ENCODE results near the gene EIF4B.

GRCh38 chr12:52984136-52984535 lies 22.1 kb upstream of the EIF4B start:
- TF ChIP-seq BRCA1 (IDR thresholded peaks at IDR 0.05) (no peak), BRCA1 (CRISPR knock-in tag; IDR thresholded peaks at IDR 0.05) (no peak), CEBPB (tag; IDR thresholded peaks at IDR 0.05) (no peak), ZNF707 (CRISPR knock-in tag; conservative IDR thresholded peaks at IDR 0.05) (no peak), USF2 (CRISPR knock-in tag; IDR thresholded peaks at IDR 0.05) (no peak), NFE2L1 (tag; IDR thresholded peaks at IDR 0.05; ENCODE audit: borderline replicate concordance, low read depth) (no peak), CTCF (IDR thresholded peaks at IDR 0.05 in 2 of 3, conservative IDR thresholded peaks at IDR 0.05 in 1 of 3; ENCODE audit: insufficient read depth in 2 of 3, low read depth in 1 of 3, low read length in 3 of 3) (peak; percentile 17 to 34 (median 24); a peak in 2 of 6 replicates), ZC3H8 (IDR thresholded peaks at IDR 0.05) (no peak)
